WERI-Rb-1 (cell line): ENCODE data around the gene TNFRSF4.

Experiments used
- DNase-seq: peaks from one replicate; pipeline ENCODE4 v3.0.0-alpha.2; 2020
- H3K27ac ChIP-seq: fragments of 250-450 bp; sonication (Bioruptor Pico); 2 replicates; pipeline ENCODE4 v1.5.1; 2020; ENCODE audit warnings: mild to moderate bottlenecking, moderate library complexity
- H3K27me3 ChIP-seq: fragments of 250-450 bp; sonication (Bioruptor Pico); 2 replicates; pipeline ENCODE4 v1.5.1; 2021; ENCODE audit warnings: mild to moderate bottlenecking, low read depth, moderate library complexity; ENCODE audit not compliant: insufficient read depth, severe bottlenecking
- H3K36me3 ChIP-seq: fragments of 250-450 bp; sonication (Bioruptor Pico); 2 replicates; pipeline ENCODE4 v1.5.1; 2020; ENCODE audit warnings: mild to moderate bottlenecking, moderate library complexity
- H3K4me3 ChIP-seq: 2 replicates; pipeline ENCODE4 v1.5.1; 2011; ENCODE audit warnings: low read depth, mild to moderate bottlenecking, control low read depth, low read length
- H3K9me3 ChIP-seq: fragments of 250-450 bp; sonication (Bioruptor Pico); 2 replicates; pipeline ENCODE4 v1.5.1; 2021; ENCODE audit warnings: mild to moderate bottlenecking, moderate library complexity; ENCODE audit not compliant: severe bottlenecking
- TF ChIP-seq, protein P1 (sequence below): IDR thresholded peaks from 2 replicates; pipeline ENCODE4 v1.5.1; 2011; ENCODE audit warnings: low read depth, mild to moderate bottlenecking, control low read depth, inconsistent platforms, low read length

Gene TNFRSF4

GRCh38 chr1:1165485-1165884 lies 48.5 kb downstream of the TNFRSF4 start:
- no peak for DNase-seq
- Histone ChIP-seq H3K9me3 (no peaks in the 10 kb centered on the region), H3K27ac (no peak overlapping the region), H3K27me3 (no peaks in the 10 kb centered on the region), H3K4me3 (no peak overlapping the region), H3K36me3 (no peaks in the 10 kb centered on the region)
- TF ChIP-seq, protein P1, sequence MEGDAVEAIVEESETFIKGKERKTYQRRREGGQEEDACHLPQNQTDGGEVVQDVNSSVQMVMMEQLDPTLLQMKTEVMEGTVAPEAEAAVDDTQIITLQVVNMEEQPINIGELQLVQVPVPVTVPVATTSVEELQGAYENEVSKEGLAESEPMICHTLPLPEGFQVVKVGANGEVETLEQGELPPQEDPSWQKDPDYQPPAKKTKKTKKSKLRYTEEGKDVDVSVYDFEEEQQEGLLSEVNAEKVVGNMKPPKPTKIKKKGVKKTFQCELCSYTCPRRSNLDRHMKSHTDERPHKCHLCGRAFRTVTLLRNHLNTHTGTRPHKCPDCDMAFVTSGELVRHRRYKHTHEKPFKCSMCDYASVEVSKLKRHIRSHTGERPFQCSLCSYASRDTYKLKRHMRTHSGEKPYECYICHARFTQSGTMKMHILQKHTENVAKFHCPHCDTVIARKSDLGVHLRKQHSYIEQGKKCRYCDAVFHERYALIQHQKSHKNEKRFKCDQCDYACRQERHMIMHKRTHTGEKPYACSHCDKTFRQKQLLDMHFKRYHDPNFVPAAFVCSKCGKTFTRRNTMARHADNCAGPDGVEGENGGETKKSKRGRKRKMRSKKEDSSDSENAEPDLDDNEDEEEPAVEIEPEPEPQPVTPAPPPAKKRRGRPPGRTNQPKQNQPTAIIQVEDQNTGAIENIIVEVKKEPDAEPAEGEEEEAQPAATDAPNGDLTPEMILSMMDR: no peak

DNA sequence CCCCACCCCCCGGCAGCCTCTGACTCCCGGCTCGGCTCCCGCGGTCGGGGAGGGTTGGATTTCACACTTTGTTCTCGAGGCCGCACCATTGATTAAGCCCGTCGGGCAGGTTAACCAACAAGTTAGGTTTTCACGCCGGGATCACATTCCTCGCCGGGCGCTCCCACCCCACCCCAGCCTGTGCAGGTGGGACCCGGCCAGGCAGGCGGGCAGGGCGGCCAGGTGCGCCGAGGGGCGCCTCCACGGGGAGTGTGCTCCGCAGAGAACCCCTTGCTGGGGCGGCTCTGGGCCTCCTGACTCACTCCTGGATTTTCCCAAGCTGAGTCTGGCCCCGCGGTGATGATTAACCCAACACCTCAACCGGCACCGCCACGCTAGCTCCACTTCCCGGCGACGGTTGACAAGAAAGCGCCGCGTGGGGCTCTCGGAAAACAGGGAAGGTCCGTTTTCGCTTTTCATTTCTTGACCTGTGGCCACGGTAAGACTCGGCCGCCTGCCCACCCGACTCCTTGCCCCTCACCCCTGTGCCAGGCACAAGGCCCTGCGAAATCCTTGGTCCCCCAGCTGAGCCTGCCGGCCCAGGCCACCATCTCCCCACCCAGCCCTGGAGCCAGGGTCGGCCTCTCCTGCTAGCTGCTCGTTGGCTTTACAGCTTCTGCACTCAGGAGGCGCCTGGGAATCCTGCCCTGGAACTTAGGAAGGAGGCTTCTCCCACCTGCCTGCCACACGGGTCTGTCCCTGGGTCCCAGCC lies 49.1 kb downstream of the TNFRSF4 start:
- Histone ChIP-seq H3K27ac (no peak overlapping the region), H3K36me3 (no peaks in the 10 kb centered on the region), H3K4me3 (no peak overlapping the region), H3K27me3 (no peaks in the 10 kb centered on the region), H3K9me3 (no peaks in the 10 kb centered on the region)
- DNase-seq: no peak
- TF ChIP-seq, protein P1: no peak

DNA sequence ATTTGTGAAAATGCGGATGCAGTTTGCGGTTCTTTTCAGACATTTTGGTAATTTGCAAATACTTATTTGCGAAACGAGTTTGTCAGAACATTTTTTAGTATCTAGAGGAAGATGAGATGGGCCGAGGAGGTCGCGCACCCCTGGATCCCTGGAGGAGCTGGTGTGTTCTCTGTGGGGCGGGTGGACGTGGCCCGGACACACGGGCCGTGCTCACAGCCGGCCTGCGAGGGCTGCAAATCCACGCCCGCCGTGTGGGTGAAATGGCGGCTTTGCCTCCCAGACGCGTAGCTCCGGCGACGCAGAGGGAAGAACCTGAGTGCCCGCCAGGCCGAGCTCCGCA lies 49.6 kb downstream of the TNFRSF4 start:
- Histone ChIP-seq H3K36me3 (no peaks in the 10 kb centered on the region), H3K4me3 (no peak overlapping the region), H3K27me3 (no peaks in the 10 kb centered on the region), H3K27ac (no peak overlapping the region), H3K9me3 (no peaks in the 10 kb centered on the region)
- no peak for DNase-seq
- TF ChIP-seq, protein P1: no peak

DNA sequence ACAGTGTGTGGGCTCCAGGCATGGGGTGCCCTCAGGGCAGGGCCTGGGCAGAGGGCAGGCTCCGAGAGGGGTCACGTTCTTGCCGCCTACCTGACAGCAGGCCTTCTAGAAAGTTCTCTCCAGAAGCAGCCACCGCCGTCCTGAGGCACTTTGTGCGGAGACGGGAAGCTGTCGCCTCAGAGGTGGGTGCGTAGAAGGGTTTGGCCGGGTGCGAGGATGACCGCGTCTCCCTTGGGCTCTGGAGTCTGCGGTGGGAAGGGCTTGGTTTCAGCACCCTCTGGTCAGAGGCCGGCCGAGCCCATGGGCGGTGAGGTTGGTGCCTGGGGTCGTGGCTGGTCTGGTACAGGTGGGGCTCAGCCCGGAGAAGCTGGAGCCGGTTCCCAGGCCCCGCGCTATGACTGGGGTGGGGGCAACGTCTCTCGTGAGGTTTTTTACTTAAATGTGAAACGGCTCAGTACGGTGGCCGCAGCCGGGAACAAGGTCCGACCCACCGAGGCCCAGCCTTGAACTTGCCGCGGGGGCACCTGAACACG lies 50.3 kb downstream of the TNFRSF4 start:
- H3K9me3 ChIP-seq: no peaks in the 10 kb centered on the region
- no peaks in the 10 kb centered on the region for H3K27me3 ChIP-seq
- TF ChIP-seq, protein P1: no peak
- H3K27ac ChIP-seq: no peak overlapping the region
- DNase-seq: no peak
- no peaks in the 10 kb centered on the region for H3K36me3 ChIP-seq
- H3K4me3 ChIP-seq: no peak overlapping the region

- DNase-seq: no peak
- TF ChIP-seq, protein P1: no peak
- Histone ChIP-seq H3K27me3 (no peaks in the 10 kb centered on the region), H3K36me3 (no peaks in the 10 kb centered on the region), H3K9me3 (no peaks in the 10 kb centered on the region), H3K4me3 (no peak overlapping the region), H3K27ac (no peak overlapping the region)
Measured at GRCh38 chr1:1162597-1163537, 51.1 kb downstream of the TNFRSF4 start.
